Measurements from ENCODE around the gene RGS4. TPM values are rescaled to one million over a fixed set of nuclear protein-coding genes. Genes with fewer than 3 reads are reported as not detected.
A peak's percentile ranks its signal among the peaks of the same experiment; 100 is the strongest.

Gene RGS4
- polyA plus RNA-seq, 1 donor (not counting 4 experiments of a cell fraction or from before 2014, with no cell fraction given) = 0.90 TPM

GRCh38 chr1:163090321-163090945 is 21.3 kb downstream of the RGS4 start:
- Histone ChIP-seq H4K20me1 (ENCODE audit: control insufficient read depth, extremely low read depth, insufficient read depth, low read length) (no peaks in the 10 kb centered on the region), H3K4me1 (ENCODE audit: control insufficient read depth, extremely low read depth, insufficient read depth, low read length) (peaks cover 4% of the 10 kb centered on the region), H3K27ac (ENCODE audit: control insufficient read depth, insufficient read depth, low read length) (no peak overlapping the region), H3K27me3 (ENCODE audit: control insufficient read depth, extremely low read depth, insufficient read depth, low read length) (no peaks in the 10 kb centered on the region), H3K9ac (ENCODE audit: control insufficient read depth, extremely low read depth, insufficient read depth, low read length) (no peak overlapping the region), H3K36me3 (ENCODE audit: control insufficient read depth in 2 of 2, extremely low read depth in 1 of 2, insufficient read depth in 2 of 2, low read length in 2 of 2) (no peaks in the 10 kb centered on the region), H3K4me3 (ENCODE audit: control insufficient read depth in 2 of 3, extremely low read depth in 1 of 3, insufficient read depth in 2 of 3, low read depth in 1 of 3, low read length in 3 of 3) (no peak overlapping the region), H2AFZ (ENCODE audit: control insufficient read depth, low read length) (no peak overlapping the region), H3K9me3 (ENCODE audit: control insufficient read depth, low read depth, low read length) (no peaks in the 10 kb centered on the region), H3K79me2 (ENCODE audit: control insufficient read depth, insufficient read depth, low read length) (no peaks in the 10 kb centered on the region), H3K4me2 (ENCODE audit: control insufficient read depth, extremely low read depth, insufficient read depth, low read depth, low read length) (no peak overlapping the region), H3K9me1 (ENCODE audit: control insufficient read depth, extremely low read depth, insufficient read depth, low read length) (no peaks in the 10 kb centered on the region)
- TF ChIP-seq EZH2 (IDR thresholded peaks at IDR 0.05; ENCODE audit: low read length) (no peak), CTCF (optimal IDR thresholded peaks at IDR 0.05 in 1 of 3, IDR thresholded peaks at IDR 0.05 in 1 of 3, conservative IDR thresholded peaks at IDR 0.05 in 1 of 3; ENCODE audit: extremely low read depth in 1 of 3, insufficient read depth in 2 of 3, low read length in 3 of 3) (no peak)
- DNase-seq (ENCODE audit: low read depth, low spot score) (no peak), FAIRE-seq (peak; percentile 89)
- dilution Hi-C loops (cut with MboI; ENCODE audit: extremely low pct_ligation_motif_present, low sequenced_read_pairs) = no loop called here

- Histone ChIP-seq H4K20me1 (ENCODE audit: control insufficient read depth, extremely low read depth, insufficient read depth, low read length) (no peaks in the 10 kb centered on the region), H3K36me3 (ENCODE audit: control insufficient read depth in 2 of 2, extremely low read depth in 1 of 2, insufficient read depth in 2 of 2, low read length in 2 of 2) (no peaks in the 10 kb centered on the region), H3K9me3 (ENCODE audit: control insufficient read depth, low read depth, low read length) (no peaks in the 10 kb centered on the region), H3K9ac (ENCODE audit: control insufficient read depth, extremely low read depth, insufficient read depth, low read length) (no peak overlapping the region), H3K79me2 (ENCODE audit: control insufficient read depth, insufficient read depth, low read length) (no peaks in the 10 kb centered on the region), H2AFZ (ENCODE audit: control insufficient read depth, low read length) (no peak overlapping the region), H3K4me3 (ENCODE audit: control insufficient read depth in 2 of 3, extremely low read depth in 1 of 3, insufficient read depth in 2 of 3, low read depth in 1 of 3, low read length in 3 of 3) (no peak overlapping the region), H3K4me1 (ENCODE audit: control insufficient read depth, extremely low read depth, insufficient read depth, low read length) (peaks cover 4% of the 10 kb centered on the region), H3K27ac (ENCODE audit: control insufficient read depth, insufficient read depth, low read length) (no peak overlapping the region), H3K4me2 (ENCODE audit: control insufficient read depth, extremely low read depth, insufficient read depth, low read depth, low read length) (no peak overlapping the region), H3K27me3 (ENCODE audit: control insufficient read depth, extremely low read depth, insufficient read depth, low read length) (no peaks in the 10 kb centered on the region), H3K9me1 (ENCODE audit: control insufficient read depth, extremely low read depth, insufficient read depth, low read length) (no peaks in the 10 kb centered on the region)
- FAIRE-seq (no peak), DNase-seq (ENCODE audit: low read depth, low spot score) (no peak)
- TF ChIP-seq CTCF (optimal IDR thresholded peaks at IDR 0.05 in 1 of 3, IDR thresholded peaks at IDR 0.05 in 1 of 3, conservative IDR thresholded peaks at IDR 0.05 in 1 of 3; ENCODE audit: extremely low read depth in 1 of 3, insufficient read depth in 2 of 3, low read length in 3 of 3) (no peak), EZH2 (IDR thresholded peaks at IDR 0.05; ENCODE audit: low read length) (no peak)
- dilution Hi-C loops (cut with MboI; ENCODE audit: extremely low pct_ligation_motif_present, low sequenced_read_pairs) = no loop called here
Observed at GRCh38 chr1:163093169-163093568, 24.0 kb downstream of the RGS4 start.

Measured in keratinocyte (primary cell).